ENCODE data around the gene PALM. TPM values are rescaled to one million over a fixed set of nuclear protein-coding genes. Genes with fewer than 3 reads are reported as not detected.

The PALM gene
- total RNA-seq, 1 experiment from 2014 or later, result 22.1 TPM

- H3K27ac Mint-ChIP-seq, result peak overlapping the region; percentile 57
- POLR2A ChIA-PET, result interaction anchor here (0.9 kb wide), 1 partner anchor 475 kb away, joined by 6 read pairs; no protein-coding TSS in a partner anchor
Observed at GRCh38 chr19:791007-791566, 82.4 kb downstream of the PALM start.

GRCh38 chr19:791567-792305 lies 83.0 kb downstream of the PALM start:
- Mint-ChIP-seq H3K27me3 (ENCODE audit: low read depth) (no peaks in the 10 kb centered on the region), H3K4me3 (no peak overlapping the region), H3K27ac (peak overlapping the region; percentile 85), H3K4me1 (peaks cover 38% of the 10 kb centered on the region), H3K36me3 (no peaks in the 10 kb centered on the region), H3K9me3 (no peaks in the 10 kb centered on the region)
- no peak for DNase-seq (ENCODE audit: low spot score)
- ATAC-seq, result no peak
- no peak for TF ChIP-seq NFE2L1 (CRISPR knock-in tag; IDR thresholded peaks at IDR 0.05)
- no peak for TF ChIP-seq CBFB (CRISPR knock-in tag; IDR thresholded peaks at IDR 0.05; ENCODE audit: low read depth)
- no peak for TF ChIP-seq USF1 (CRISPR knock-in tag; IDR thresholded peaks at IDR 0.05)
- TF ChIP-seq ATF3 (CRISPR knock-in tag; conservative IDR thresholded peaks at IDR 0.05), result no peak
- TF ChIP-seq E2F1 (CRISPR knock-in tag; IDR thresholded peaks at IDR 0.05), result no peak
- no peak for TF ChIP-seq CREB1 (CRISPR knock-in tag; IDR thresholded peaks at IDR 0.05)
- TF ChIP-seq OVOL2 (CRISPR knock-in tag; IDR thresholded peaks at IDR 0.05; ENCODE audit: borderline replicate concordance), result no peak
- no peak for TF ChIP-seq TP53 (CRISPR knock-in tag; IDR thresholded peaks at IDR 0.05)
- no peak for TF ChIP-seq MYBL2 (CRISPR knock-in tag; IDR thresholded peaks at IDR 0.05)
- no peak for TF ChIP-seq NR2C2 (CRISPR knock-in tag; IDR thresholded peaks at IDR 0.05)
- ChIA-PET POLR2A (interaction anchor here (0.9 kb wide), 1 partner anchor 475 kb away, joined by 6 read pairs; no protein-coding TSS in a partner anchor), CTCF (interaction anchor here (0.5 to 1.1 kb wide), 2 partner anchors 8 to 19 kb away, joined by 4 to 5 read pairs; no protein-coding TSS in a partner anchor)

More at GRCh38 chr19:791007-791566, 82.4 kb downstream of the PALM start:
- no peaks in the 10 kb centered on the region for H3K27me3 Mint-ChIP-seq (ENCODE audit: low read depth)
- DNase-seq (ENCODE audit: low spot score), result no peak
- TF ChIP-seq RELA (CRISPR knock-in tag; IDR thresholded peaks at IDR 0.05; ENCODE audit: borderline replicate concordance), result no peak
- TF ChIP-seq GRHL2 (CRISPR knock-in tag; IDR thresholded peaks at IDR 0.05; ENCODE audit: insufficient replicate concordance, severe bottlenecking), result no peak
- no peak for TF ChIP-seq ZNF423 (CRISPR knock-in tag; IDR thresholded peaks at IDR 0.05)
- no peak for TF ChIP-seq CDX4 (CRISPR knock-in tag; IDR thresholded peaks at IDR 0.05; ENCODE audit: borderline replicate concordance)
- TF ChIP-seq NFATC4 (CRISPR knock-in tag; IDR thresholded peaks at IDR 0.05), result no peak
- no peak for TF ChIP-seq ZNF317 (CRISPR knock-in tag; IDR thresholded peaks at IDR 0.05; ENCODE audit: borderline replicate concordance, low read depth)
- no peak for TF ChIP-seq E2F4 (CRISPR knock-in tag; IDR thresholded peaks at IDR 0.05; ENCODE audit: borderline replicate concordance, low read depth)
- TF ChIP-seq JUN (CRISPR knock-in tag; IDR thresholded peaks at IDR 0.05), result no peak
- TF ChIP-seq ZNF512 (CRISPR knock-in tag; IDR thresholded peaks at IDR 0.05; ENCODE audit: borderline replicate concordance), result no peak
- no peak for TF ChIP-seq ATF1 (CRISPR knock-in tag; IDR thresholded peaks at IDR 0.05)
- TF ChIP-seq USF1 (CRISPR knock-in tag; IDR thresholded peaks at IDR 0.05), result no peak
- no peak for TF ChIP-seq ZNF138 (CRISPR knock-in tag; conservative IDR thresholded peaks at IDR 0.05)
- no peaks in the 10 kb centered on the region for H3K9me3 Mint-ChIP-seq
- CTCF ChIA-PET, result interaction anchor here (0.5 to 2.3 kb wide), 2 partner anchors 7 to 18 kb away, joined by 4 to 9 read pairs; no protein-coding TSS in a partner anchor
- H3K36me3 Mint-ChIP-seq, result no peaks in the 10 kb centered on the region
- no peak for ATAC-seq
- H3K4me1 Mint-ChIP-seq, result peaks cover 36% of the 10 kb centered on the region
- H3K4me3 Mint-ChIP-seq, result no peak overlapping the region

Data from WTC11 (cell line).